Islet of Langerhans (tissue), 1 donor: Measurements from ENCODE around the gene UQCR11.

Experiments used
- FAIRE-seq: peaks from one replicate; lab custom pipeline; 2011; peaks lifted over from hg19 to GRCh38; lab: Jason Lieb, UNC

Gene UQCR11

DNA sequence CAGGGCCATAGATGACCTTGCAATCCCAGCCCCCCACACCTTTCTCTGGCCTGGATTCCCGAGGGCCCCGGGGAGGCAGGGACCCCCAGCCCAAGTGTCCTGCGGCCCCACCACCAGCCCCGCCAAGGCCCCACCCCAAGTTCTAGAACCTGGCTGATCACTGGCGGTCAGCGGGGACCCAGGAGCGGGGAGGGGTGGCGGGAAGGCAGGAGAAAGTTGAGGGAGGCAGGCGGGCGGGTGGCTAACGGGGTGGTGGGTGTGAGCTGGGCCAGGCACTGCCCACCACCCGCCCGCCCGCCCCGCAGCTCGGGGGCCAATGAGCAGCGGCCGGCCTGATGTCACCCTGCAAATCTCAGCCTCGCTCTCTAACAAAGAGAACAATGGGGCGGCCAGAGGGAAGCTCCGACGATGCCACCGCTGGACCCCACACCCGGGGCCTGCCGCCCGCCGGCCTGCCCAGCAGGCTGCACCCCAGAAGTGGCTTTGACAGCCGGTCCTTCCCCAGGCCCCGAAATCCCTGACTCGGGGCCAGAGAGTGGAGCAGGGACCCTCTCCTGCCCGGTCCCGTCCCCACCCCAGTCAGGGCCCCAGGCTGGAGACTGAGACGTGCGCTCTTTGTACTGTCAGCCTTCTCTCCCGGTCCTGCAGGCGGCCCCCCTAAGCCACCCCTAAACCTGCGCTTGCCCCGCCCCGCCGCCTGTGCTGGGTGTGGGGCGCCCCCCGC lies 38.7 kb downstream of the UQCR11 start:
- no peak for FAIRE-seq

- no peak for FAIRE-seq
Measured at GRCh38 chr19:1563251-1563650, 42.0 kb downstream of the UQCR11 start.

- FAIRE-seq: no peak
Measured at GRCh38 chr19:1561236-1561842, 43.9 kb downstream of the UQCR11 start.

- no peak for FAIRE-seq
Measured at GRCh38 chr19:1560286-1560882, 44.9 kb downstream of the UQCR11 start.

- FAIRE-seq: no peak
Measured at GRCh38 chr19:1558552-1558951, 46.7 kb downstream of the UQCR11 start.

- no peak for FAIRE-seq
Measured at GRCh38 chr19:1556390-1557070, 48.7 kb downstream of the UQCR11 start.

DNA sequence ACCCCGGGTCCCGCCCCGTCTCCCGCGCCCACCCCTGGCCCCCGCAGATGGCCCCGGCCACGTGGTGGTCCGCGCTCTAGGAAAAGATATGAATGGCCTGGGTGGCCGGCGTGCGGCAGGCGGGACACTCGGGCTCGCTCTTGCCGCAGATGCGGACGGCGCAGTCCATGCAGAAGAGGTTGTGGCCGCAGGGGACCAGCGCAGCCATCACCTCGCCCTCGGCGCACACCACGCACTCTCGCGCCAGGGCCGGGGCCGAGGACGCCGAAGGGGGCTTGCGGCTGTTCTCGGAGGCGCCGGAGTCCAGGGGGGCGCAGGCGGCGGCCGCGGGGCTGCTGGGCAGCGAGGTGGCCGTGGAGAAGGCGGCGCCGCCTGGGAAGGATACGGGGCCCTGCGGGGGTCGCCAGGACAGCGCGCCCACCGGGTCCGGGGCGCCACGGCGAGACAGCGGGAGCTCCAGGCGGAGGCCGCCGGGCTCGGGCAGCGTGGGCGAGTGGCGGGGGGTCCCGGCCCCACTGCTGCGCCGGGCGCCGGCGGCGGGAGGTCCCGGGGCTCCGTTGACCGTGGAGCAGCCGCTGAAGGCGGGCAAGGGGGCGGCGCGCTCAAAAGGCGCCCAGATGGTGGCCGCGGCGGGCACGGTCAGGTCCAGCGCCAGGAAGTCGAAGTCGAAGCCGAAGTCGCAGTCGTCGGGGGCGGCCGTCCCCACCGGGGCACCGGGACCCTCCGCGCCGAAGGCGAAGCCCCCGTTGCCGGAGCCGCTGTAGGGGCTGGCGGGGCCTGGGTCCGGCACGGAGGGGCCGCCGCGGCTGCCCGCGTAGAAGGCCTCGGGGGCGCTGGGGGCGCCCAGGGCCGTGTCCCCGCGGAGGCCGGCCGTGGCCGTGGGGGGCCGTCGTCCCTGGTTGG lies 49.5 kb downstream of the UQCR11 start:
- no peak for FAIRE-seq

DNA sequence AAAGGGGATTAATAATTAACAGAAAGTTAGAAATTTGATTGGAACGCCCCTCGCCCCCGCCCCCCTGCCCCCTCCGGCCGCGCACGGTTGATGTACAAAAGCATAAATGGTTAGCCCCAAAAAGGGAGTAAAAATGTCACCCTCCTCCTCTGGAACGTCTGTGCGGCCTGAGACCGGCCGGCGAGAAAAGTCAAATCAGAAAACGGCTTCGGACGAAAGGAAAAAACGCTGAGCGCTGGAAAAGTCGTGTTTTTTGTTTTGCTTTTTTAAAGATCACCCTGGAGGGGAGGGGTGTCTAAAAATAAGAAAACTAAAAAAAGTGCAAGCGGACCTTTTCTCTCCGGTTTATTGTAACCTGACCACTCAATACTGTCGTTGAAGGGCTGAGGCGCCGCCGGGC lies 50.3 kb downstream of the UQCR11 start:
- no peak for FAIRE-seq

- no peak for FAIRE-seq
Measured at GRCh38 chr19:1553415-1553814, 51.8 kb downstream of the UQCR11 start.

- no peak for FAIRE-seq
Measured at GRCh38 chr19:1551068-1552040, 53.9 kb downstream of the UQCR11 start.

DNA sequence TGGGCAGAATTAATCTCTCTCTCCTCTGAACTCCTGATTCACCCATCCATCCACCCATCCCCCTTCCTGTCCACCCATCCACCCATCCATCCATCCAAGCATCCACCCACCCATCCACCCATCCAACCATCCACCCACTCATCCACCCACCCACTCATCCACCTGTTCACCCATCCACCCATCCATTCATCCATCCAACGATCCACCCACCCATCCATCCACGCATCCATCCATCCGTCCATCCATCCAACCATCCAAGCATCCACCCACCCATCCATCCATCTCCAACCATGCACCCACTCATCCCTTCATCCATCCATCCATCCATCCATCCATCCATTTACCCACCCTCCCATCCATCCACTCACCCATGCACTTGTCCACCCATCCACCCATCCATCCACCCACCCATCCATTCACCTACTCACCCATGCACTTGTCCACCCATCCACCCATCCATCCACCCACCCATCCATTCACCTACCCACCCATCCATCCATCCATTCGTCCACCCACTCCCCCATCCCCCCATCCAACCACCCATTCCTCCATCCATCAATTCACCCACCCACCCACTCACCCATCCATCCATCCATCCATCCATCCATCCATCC lies 55.8 kb downstream of the UQCR11 start:
- FAIRE-seq: no peak
